ENCODE results near the gene NOXA1.

NOXA1 gene

GRCh38 chr9:137427454-137428310, 4.5 kb downstream of the NOXA1 start:
- DNase-seq (ENCODE audit: low spot score): peak; percentile 38

GRCh38 chr9:137428311-137428630, 5.1 kb downstream of the NOXA1 start:
- no peak for DNase-seq (ENCODE audit: low spot score)

GRCh38 chr9:137428841-137429545, 5.8 kb downstream of the NOXA1 start:
- peak; percentile 52 for DNase-seq (ENCODE audit: low spot score)

- peak; percentile 51 for DNase-seq (ENCODE audit: low spot score)
Measured at GRCh38 chr9:137429546-137429890, 6.3 kb downstream of the NOXA1 start.

- peak; percentile 77 for DNase-seq (ENCODE audit: low spot score)
Measured at GRCh38 chr9:137429974-137430722, 7.0 kb downstream of the NOXA1 start.

- no peak for DNase-seq (ENCODE audit: low spot score)
Measured at GRCh38 chr9:137430723-137431415, 7.7 kb downstream of the NOXA1 start.

GRCh38 chr9:137431416-137431931, 8.3 kb downstream of the NOXA1 start:
- no peak for DNase-seq (ENCODE audit: low spot score)

GRCh38 chr9:137432687-137433348, 9.6 kb downstream of the NOXA1 start:
- no peak for DNase-seq (ENCODE audit: low spot score)

GRCh38 chr9:137433349-137433915, 10.2 kb downstream of the NOXA1 start:
- DNase-seq (ENCODE audit: low spot score): no peak

GRCh38 chr9:137433916-137434431, 10.8 kb downstream of the NOXA1 start:
- no peak for DNase-seq (ENCODE audit: low spot score)

- DNase-seq (ENCODE audit: low spot score): no peak
Measured at GRCh38 chr9:137434498-137435380, 11.5 kb downstream of the NOXA1 start.

- no peak for DNase-seq (ENCODE audit: low spot score)
Measured at GRCh38 chr9:137435381-137435891, 12.2 kb downstream of the NOXA1 start.

- DNase-seq (ENCODE audit: low spot score): no peak
Measured at GRCh38 chr9:137435980-137436760, 13.0 kb downstream of the NOXA1 start.

GRCh38 chr9:137436761-137437600, 13.8 kb downstream of the NOXA1 start:
- no peak for DNase-seq (ENCODE audit: low spot score)

- DNase-seq (ENCODE audit: low spot score): no peak
Measured at GRCh38 chr9:137437691-137438590, 14.7 kb downstream of the NOXA1 start.

GRCh38 chr9:137438591-137439157, 15.5 kb downstream of the NOXA1 start:
- no peak for DNase-seq (ENCODE audit: low spot score)
